Upper lobe of right lung (tissue), 1 donor: Measurements from ENCODE around the gene ASH1L. TPM values are rescaled to one million over a fixed set of nuclear protein-coding genes. Genes with fewer than 3 reads are reported as not detected.
"Not testable (repeated sequence)": the region's sequence is repeated elsewhere in the genome, so short reads cannot be mapped to it uniquely, and the experiment has no call there.

Experiments used
- ATAC-seq: fragments of 200-7000 bp; cut with Tn5 transposase; one replicate; pipeline ENCODE4 v1.9.1; 2020; ENCODE audit warnings: mild to moderate bottlenecking, moderate library complexity
- DNase-seq: peaks from one replicate; pipeline ENCODE4 v3.0.0-alpha.2; 2020
- H3K27ac ChIP-seq: fragments of 200-600 bp; one replicate; pipeline ENCODE4 v1.8.0; 2022
- H3K27me3 ChIP-seq: fragments of 200-600 bp; one replicate; pipeline ENCODE4 v1.8.0; 2022; ENCODE audit warnings: mild to moderate bottlenecking
- H3K36me3 ChIP-seq: fragments of 200-600 bp; one replicate; pipeline ENCODE4 v1.8.0; 2022
- H3K4me1 ChIP-seq: fragments of 200-600 bp; one replicate; pipeline ENCODE4 v1.8.0; 2022
- H3K4me3 ChIP-seq: fragments of 200-600 bp; one replicate; pipeline ENCODE4 v1.8.0; 2022; ENCODE audit warnings: mild to moderate bottlenecking
- H3K9me3 ChIP-seq: fragments of 200-600 bp; one replicate; pipeline ENCODE4 v1.8.0; 2022
- intact Hi-C: fragments of 100-400 bp; cut with DNase I; formaldehyde crosslinking; loops from one replicate; pipeline ENCODE4 v1.11.0; 2022
- total RNA-seq: library from RNA; stranded (reverse); fragmentation: NEBNext Ultra II Directional; extraction: Animal tissue kit (Norgen Biotek cat#: 25700); gene quantifications from one replicate; pipeline ENCODE4 v1.2.1, GENCODE V29; 2021
- TF ChIP-seq, protein P1 (sequence below): fragments of 200-600 bp; IDR thresholded peaks from one replicate; pipeline ENCODE4 v1.8.0; 2022; ENCODE audit warnings: antibody characterized with exemption
- donor health status: DM: no; HTN: yes; CAD: no; lungs with severe emphysema.

Gene ASH1L
- total RNA-seq, 1 donor from 2014 or later: 56.6 TPM

DNA sequence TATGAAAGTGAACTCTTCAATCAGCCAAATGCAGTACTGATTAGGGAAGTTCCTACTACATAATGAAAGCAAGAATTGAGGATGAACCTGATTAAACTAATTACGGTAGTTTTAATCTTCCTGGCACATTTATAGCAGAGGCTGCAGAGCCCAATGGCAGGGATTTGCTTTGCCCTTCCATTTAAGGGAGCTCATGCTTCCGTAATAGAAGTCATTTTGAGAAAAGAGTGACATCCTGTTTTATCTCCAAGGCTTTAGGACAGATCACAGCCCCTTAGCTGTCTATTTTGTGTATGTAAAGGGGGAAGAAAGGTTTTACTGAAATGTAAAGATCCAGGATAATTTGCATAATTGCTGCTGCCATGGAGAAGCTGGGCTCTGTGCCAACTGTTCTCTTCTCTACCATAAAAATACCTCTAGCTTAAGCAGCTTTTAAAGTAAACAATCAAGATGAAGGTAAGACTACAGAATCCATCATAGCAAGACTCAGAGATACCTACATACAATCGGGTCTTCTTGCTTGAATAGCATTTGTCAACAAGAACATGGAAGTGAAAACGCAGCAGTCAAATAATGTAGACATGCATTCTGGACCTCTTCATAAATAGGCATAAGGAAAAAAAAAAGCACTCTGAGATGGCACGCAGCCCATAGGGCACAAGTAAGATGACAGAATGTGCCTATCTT lies 62.5 kb downstream of the ASH1L start:
- Histone ChIP-seq H3K9me3 (no peaks in the 10 kb centered on the region), H3K36me3 (no peaks in the 10 kb centered on the region), H3K4me3 (no peak overlapping the region), H3K27me3 (no peaks in the 10 kb centered on the region), H3K27ac (no peak overlapping the region), H3K4me1 (peaks cover 12% of the 10 kb centered on the region)
- DNase-seq: no peak
- TF ChIP-seq, protein P1, sequence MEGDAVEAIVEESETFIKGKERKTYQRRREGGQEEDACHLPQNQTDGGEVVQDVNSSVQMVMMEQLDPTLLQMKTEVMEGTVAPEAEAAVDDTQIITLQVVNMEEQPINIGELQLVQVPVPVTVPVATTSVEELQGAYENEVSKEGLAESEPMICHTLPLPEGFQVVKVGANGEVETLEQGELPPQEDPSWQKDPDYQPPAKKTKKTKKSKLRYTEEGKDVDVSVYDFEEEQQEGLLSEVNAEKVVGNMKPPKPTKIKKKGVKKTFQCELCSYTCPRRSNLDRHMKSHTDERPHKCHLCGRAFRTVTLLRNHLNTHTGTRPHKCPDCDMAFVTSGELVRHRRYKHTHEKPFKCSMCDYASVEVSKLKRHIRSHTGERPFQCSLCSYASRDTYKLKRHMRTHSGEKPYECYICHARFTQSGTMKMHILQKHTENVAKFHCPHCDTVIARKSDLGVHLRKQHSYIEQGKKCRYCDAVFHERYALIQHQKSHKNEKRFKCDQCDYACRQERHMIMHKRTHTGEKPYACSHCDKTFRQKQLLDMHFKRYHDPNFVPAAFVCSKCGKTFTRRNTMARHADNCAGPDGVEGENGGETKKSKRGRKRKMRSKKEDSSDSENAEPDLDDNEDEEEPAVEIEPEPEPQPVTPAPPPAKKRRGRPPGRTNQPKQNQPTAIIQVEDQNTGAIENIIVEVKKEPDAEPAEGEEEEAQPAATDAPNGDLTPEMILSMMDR: no peak
- intact Hi-C loops: no loop called here
- peak; percentile 38 for ATAC-seq

DNA sequence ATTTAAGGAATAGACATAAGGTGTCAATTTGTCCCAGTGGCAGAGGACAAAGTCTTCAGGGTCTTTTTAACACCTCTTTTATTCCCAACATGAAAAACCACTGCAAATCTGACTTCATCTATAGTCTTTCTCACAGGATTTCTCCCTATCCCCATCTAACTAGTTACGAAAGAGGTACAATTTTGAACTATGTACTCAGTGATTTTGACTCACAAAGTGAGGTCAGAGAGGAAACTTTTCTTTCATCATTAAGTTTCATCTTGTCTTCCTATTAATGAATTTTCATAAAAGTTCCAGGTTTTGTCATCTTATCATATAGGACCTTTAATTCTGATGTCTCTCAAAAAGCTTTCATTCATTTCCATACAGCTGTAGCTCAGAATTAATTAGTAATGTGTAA lies 63.3 kb downstream of the ASH1L start:
- DNase-seq: no peak
- ATAC-seq: no peak
- no peak overlapping the region for H3K4me3 ChIP-seq
- H3K9me3 ChIP-seq: no peaks in the 10 kb centered on the region
- TF ChIP-seq, protein P1: no peak
- intact Hi-C loops: no loop called here
- H3K27ac ChIP-seq: no peak overlapping the region
- peaks cover 12% of the 10 kb centered on the region for H3K4me1 ChIP-seq
- H3K27me3 ChIP-seq: no peaks in the 10 kb centered on the region
- no peaks in the 10 kb centered on the region for H3K36me3 ChIP-seq

DNA sequence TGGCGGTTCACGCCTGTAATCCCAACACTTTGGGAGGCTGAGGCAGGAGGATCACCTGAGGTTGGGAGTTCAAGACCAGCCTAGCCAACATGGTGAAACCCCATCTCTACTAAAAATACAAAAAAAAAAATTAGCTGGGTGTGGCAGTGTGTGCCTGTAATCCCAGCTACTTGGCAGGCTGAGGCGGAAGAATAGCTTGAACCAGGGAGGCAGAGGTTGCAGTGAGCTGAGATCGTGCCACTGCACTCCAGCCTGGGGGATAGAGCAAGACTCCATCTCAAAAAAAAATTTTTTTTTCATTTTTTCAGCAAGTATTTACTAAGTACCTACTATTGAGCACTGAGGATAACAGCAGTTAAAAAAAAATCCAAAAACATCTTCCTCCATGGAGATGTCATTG lies 69.0 kb downstream of the ASH1L start:
- intact Hi-C loops, H3K4me3 ChIP-seq, H3K9me3 ChIP-seq, DNase-seq, H3K4me1 ChIP-seq, H3K36me3 ChIP-seq, H3K27ac ChIP-seq, H3K27me3 ChIP-seq, ATAC-seq: not testable (repeated sequence)

DNA sequence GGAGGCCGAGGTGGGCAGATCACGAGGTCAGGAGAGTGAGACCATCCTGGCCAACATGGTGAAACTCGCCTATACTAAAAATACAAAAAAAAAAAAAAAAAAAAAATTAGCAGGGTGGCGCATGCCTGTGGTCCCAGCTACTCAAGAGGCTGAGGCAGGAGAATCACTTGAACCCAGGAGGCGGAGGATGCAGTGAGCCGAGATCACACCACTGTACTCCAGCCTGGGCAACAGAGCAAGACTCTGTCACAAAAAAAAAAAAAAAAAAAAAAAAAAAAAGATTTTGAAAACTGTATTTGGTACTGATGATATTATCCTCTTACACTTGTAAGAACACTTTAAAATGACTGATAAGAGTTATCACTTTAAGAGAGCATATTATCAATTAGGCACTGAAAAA lies 74.2 kb downstream of the ASH1L start:
- H3K27me3 ChIP-seq, H3K9me3 ChIP-seq, intact Hi-C loops, ATAC-seq, H3K4me3 ChIP-seq, DNase-seq, H3K27ac ChIP-seq, H3K36me3 ChIP-seq, H3K4me1 ChIP-seq: not testable (repeated sequence)

DNA sequence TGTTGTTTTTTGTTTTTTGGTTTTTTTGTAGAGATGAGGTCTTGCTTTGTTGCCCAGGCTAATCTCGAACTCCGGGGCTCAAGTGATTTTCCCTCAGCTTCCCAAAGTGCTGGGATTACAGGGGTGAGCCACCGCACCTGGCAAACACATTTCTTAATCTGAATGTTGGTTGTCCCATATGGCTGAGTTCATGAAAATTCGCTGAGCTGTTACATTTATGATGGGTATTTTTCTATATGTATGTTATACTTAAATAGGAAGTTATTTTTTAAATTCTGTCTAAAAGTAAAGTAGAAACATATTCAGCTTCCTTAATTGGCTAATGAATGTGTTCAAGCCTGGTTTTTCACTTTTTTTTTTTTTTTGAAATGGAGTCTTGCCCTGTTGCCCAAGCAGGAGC lies 75.1 kb downstream of the ASH1L start:
- H3K4me3 ChIP-seq: no peak overlapping the region
- H3K27ac ChIP-seq: no peak overlapping the region
- intact Hi-C loops: no loop called here
- TF ChIP-seq, protein P1: no peak
- ATAC-seq (no peak), DNase-seq (no peak)
- H3K36me3 ChIP-seq: no peaks in the 10 kb centered on the region
- H3K27me3 ChIP-seq: no peaks in the 10 kb centered on the region
- H3K4me1 ChIP-seq: peaks cover 9% of the 10 kb centered on the region
- no peaks in the 10 kb centered on the region for H3K9me3 ChIP-seq

DNA sequence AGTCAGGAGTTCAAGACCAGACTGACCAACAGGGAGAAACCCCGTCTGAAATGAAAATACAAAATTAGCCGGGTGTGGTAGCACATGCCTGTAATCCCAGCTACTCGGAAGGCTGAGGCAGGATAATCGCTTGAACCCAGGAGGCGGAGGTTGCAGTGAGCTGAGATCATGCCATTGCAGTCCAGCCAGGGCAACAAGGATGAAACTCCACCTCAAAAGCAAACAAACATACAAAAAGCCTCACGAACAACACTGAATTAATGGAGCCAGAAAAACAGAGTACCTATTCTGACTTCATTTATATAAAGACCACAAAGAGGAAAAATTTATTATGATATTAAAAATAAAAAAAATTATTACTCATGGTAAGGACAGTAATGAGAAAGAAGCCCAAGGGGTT lies 75.7 kb downstream of the ASH1L start:
- not testable (repeated sequence) for ATAC-seq

DNA sequence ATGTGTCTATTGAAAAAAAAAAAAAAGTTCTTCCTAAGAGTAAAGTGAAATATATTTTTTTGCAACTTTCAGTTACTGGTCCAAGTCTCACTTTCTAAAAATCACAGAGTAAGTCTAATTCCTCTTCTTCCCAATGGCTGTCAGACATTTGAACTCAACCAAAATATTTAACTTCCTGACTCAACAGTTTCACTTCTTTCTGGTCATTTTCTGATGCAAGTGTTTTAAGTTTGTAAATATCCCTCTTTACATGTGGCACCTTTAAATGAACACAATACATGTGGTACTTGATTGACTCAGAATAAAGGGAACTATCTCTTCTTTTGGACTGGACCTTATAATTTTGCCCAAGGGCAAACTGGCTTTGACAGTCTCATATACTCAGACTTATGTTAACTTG lies 76.7 kb downstream of the ASH1L start:
- ATAC-seq (peak; percentile 60), DNase-seq (no peak)
- peaks cover 12% of the 10 kb centered on the region for H3K36me3 ChIP-seq
- H3K27me3 ChIP-seq: no peaks in the 10 kb centered on the region
- H3K4me3 ChIP-seq: no peak overlapping the region
- no peaks in the 10 kb centered on the region for H3K9me3 ChIP-seq
- no peak overlapping the region for H3K27ac ChIP-seq
- TF ChIP-seq, protein P1: no peak
- H3K4me1 ChIP-seq: peaks cover 3% of the 10 kb centered on the region
- intact Hi-C loops: no loop called here

More for the DNA sequence above, 75.7 kb downstream of the ASH1L start:
- H3K27me3 ChIP-seq, DNase-seq, H3K27ac ChIP-seq, intact Hi-C loops, H3K4me1 ChIP-seq, H3K9me3 ChIP-seq, H3K36me3 ChIP-seq, H3K4me3 ChIP-seq: not testable (repeated sequence)
